Endodermal cell (in vitro differentiated cells): Measurements from ENCODE around the gene HADHA. TPM values are rescaled to one million over a fixed set of nuclear protein-coding genes. Genes with fewer than 3 reads are reported as not detected.
A peak's percentile ranks its signal among the peaks of the same experiment; 100 is the strongest.

Experiments
- DNase-seq: peaks from one replicate; pipeline ENCODE4 v3.0.0-alpha.2; 2017
- H3K27ac ChIP-seq: 2 replicates; pipeline ENCODE4 v1.5.1; 2013; ENCODE audit warnings: mild to moderate bottlenecking, low read depth, low read length, moderate library complexity
- H3K27me3 ChIP-seq: 2 replicates; pipeline ENCODE4 v1.6.1; 2013; ENCODE audit warnings: mild to moderate bottlenecking, low read length, moderate library complexity; ENCODE audit not compliant: insufficient read depth, control insufficient read depth, poor library complexity, severe bottlenecking
- H3K36me3 ChIP-seq: 2 replicates; pipeline ENCODE4 v1.7.0; 2013; ENCODE audit warnings: mild to moderate bottlenecking, low read length, moderate library complexity; ENCODE audit not compliant: control insufficient read depth, insufficient read depth
- H3K4me1 ChIP-seq: one replicate; pipeline ENCODE4 v1.7.0; 2013; ENCODE audit warnings: low read length; ENCODE audit not compliant: control insufficient read depth, insufficient read depth
- H3K4me3 ChIP-seq: 2 replicates; pipeline ENCODE4 v1.5.1; 2013; ENCODE audit warnings: mild to moderate bottlenecking, low read length, moderate library complexity
- H3K9ac ChIP-seq: 2 replicates; pipeline ENCODE4 v1.6.1; 2013; ENCODE audit warnings: mild to moderate bottlenecking, low read length, moderate library complexity; ENCODE audit not compliant: poor library complexity, severe bottlenecking; ENCODE audit errors: extremely low read depth
- H3K9me3 ChIP-seq: 2 replicates; pipeline ENCODE4 v1.6.1; 2013; ENCODE audit warnings: mild to moderate bottlenecking, low read length, moderate library complexity; ENCODE audit not compliant: control insufficient read depth
- H3K27ac Mint-ChIP-seq: 2 replicates; pipeline ENCODE4 v1.8.0; 2020; ENCODE audit warnings: mixed read lengths
- H3K27me3 Mint-ChIP-seq: 2 replicates; pipeline ENCODE4 v1.8.0; 2021; ENCODE audit warnings: mild to moderate bottlenecking, mixed read lengths; ENCODE audit not compliant: insufficient read depth
- H3K36me3 Mint-ChIP-seq: 2 replicates; pipeline ENCODE4 v1.8.0; 2020; ENCODE audit warnings: low read depth, mixed read lengths
- H3K4me1 Mint-ChIP-seq: 2 replicates; pipeline ENCODE4 v1.8.0; 2020; ENCODE audit warnings: mixed read lengths
- H3K4me3 Mint-ChIP-seq: 2 replicates; pipeline ENCODE4 v1.8.0; 2020; ENCODE audit warnings: mild to moderate bottlenecking, moderate library complexity, mixed read lengths
- H3K9me3 Mint-ChIP-seq: 2 replicates; pipeline ENCODE4 v1.8.0; 2020; ENCODE audit warnings: mild to moderate bottlenecking, mixed read lengths
- WGBS, 2 experiments: methylation state at CpG; one replicate each; pipeline versions ENCODE4 v1.1.5 to v1.1.7; 2013; ENCODE audit warnings: missing lambda C conversion rate in 2 of 2, mixed read lengths in 1 of 2; ENCODE audit not compliant: insufficient coverage in 1 of 2, insufficient read length in 1 of 2; 5-methylcytosine and 5-hydroxymethylcytosine counted together
- total RNA-seq, 2 donors: library from RNA; stranded (reverse); fragmentation: NEBNext Ultra II Directional in 1 of 2; extraction: Animal tissue kit (Norgen Biotek cat#: 25700) in 1 of 2; gene quantifications; 2 replicates in 1 of 2; 3 replicates in 1 of 2; pipeline ENCODE4 v1.2.1, GENCODE V29; 2021
- TF ChIP-seq, protein P1 (sequence below): fragments of 200-600 bp; sonication (generic); conservative IDR thresholded peaks from 2 replicates; pipeline ENCODE4 v1.5.0; 2021; ENCODE audit warnings: antibody characterized with exemption, mild to moderate bottlenecking

HADHA gene
- total RNA-seq, 2 donors from 2014 or later: 83.8 to 86.7 TPM

DNA sequence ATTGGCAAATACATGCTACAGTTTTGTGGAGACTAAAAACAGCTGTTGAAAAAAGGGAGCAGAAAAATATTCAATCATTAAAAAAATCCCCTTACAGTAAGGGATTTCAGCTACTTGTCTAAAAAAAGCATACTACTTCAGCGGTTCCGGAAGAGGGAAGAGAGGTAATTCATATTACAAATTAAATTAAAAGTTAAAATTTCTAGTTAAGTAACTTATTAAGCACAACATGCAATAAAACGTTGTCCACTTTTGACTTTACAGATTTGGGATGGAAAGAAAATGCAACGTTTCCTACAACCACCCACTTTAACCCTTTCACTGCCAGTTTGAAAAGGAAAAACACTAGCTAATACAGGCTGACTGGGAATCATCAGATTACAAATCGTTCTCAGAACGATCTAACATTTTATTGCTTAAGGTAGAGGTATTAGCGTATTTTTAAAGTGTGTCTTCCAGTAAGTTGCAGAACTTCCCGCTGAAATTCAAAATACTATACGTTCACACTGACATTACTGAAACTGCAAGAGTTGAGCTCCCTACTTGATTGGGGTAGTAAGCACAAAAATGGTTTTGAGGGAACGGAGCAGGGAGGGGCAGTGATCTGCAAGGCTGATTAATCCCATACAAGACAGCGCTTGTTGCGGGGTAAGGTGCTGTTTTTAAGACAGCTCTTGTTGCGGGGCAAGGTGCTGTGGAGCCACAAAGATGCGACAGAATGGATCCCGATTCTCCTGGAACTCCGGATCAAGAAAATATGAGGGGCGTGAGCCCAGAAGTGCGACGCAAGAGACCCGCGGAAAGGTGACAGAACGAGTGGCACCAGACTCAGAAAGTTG, 743 bp downstream of the HADHA start:
- Histone ChIP-seq H3K9me3 (no peaks in the 10 kb centered on the region), H3K9ac (peak overlapping the region; percentile 58), H3K36me3 (peaks cover under 1% of the 10 kb centered on the region), H3K27ac (no peak overlapping the region), H3K4me3 (peak overlapping the region; percentile 90), H3K4me1 (peaks cover 3% of the 10 kb centered on the region), H3K27me3 (no peaks in the 10 kb centered on the region)
- DNase-seq: no peak
- peaks cover 42% of the 10 kb centered on the region for H3K4me1 Mint-ChIP-seq
- WGBS, 2 experiments: 0% methylated on average over 13 to 20 of the region's 22 CpGs
- H3K27ac Mint-ChIP-seq: peak overlapping the region; percentile 100
- TF ChIP-seq, protein P1, sequence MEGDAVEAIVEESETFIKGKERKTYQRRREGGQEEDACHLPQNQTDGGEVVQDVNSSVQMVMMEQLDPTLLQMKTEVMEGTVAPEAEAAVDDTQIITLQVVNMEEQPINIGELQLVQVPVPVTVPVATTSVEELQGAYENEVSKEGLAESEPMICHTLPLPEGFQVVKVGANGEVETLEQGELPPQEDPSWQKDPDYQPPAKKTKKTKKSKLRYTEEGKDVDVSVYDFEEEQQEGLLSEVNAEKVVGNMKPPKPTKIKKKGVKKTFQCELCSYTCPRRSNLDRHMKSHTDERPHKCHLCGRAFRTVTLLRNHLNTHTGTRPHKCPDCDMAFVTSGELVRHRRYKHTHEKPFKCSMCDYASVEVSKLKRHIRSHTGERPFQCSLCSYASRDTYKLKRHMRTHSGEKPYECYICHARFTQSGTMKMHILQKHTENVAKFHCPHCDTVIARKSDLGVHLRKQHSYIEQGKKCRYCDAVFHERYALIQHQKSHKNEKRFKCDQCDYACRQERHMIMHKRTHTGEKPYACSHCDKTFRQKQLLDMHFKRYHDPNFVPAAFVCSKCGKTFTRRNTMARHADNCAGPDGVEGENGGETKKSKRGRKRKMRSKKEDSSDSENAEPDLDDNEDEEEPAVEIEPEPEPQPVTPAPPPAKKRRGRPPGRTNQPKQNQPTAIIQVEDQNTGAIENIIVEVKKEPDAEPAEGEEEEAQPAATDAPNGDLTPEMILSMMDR: no peak
- no peaks in the 10 kb centered on the region for H3K9me3 Mint-ChIP-seq
- no peaks in the 10 kb centered on the region for H3K36me3 Mint-ChIP-seq
- peaks cover 4% of the 10 kb centered on the region for H3K27me3 Mint-ChIP-seq
- H3K4me3 Mint-ChIP-seq: peak overlapping the region; percentile 97

DNA sequence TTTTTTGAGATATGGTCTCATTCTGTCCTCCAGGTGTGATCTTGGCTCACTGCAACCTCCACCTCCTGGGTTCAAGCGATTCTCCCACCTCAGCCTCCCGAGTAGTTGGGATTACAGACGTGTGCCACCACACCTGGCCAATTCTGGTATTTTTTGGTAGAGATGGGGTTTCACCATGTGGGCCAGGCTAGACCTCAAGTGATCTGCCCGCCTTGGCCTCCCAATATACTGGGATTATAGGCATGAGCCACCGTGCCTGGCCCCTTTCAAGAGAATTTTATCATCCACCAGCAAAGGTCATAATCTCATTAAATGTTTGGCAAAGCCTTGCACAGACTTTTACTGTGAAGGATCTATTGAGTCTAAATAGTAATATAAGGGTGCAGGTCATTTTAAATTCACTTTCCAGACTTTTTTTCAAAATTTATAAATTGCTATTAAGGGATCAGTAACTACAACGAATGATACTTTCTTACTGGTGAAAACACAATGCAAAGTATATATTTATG, 2.5 kb downstream of the HADHA start:
- WGBS, 2 experiments: 93% methylated on average over 3 to 5 of the region's 6 CpGs
- Mint-ChIP-seq H3K27me3 (peaks cover 4% of the 10 kb centered on the region), H3K36me3 (peaks cover 7% of the 10 kb centered on the region), H3K4me3 (peak overlapping the region; percentile 97), H3K27ac (no peak overlapping the region), H3K4me1 (peaks cover 40% of the 10 kb centered on the region), H3K9me3 (no peaks in the 10 kb centered on the region)
- H3K36me3 ChIP-seq: peaks cover 18% of the 10 kb centered on the region
- DNase-seq: no peak
- no peaks in the 10 kb centered on the region for H3K27me3 ChIP-seq
- H3K9ac ChIP-seq: no peak overlapping the region
- TF ChIP-seq, protein P1: no peak
- peaks cover 3% of the 10 kb centered on the region for H3K4me1 ChIP-seq
- peak overlapping the region; percentile 90 for H3K4me3 ChIP-seq
- H3K27ac ChIP-seq: no peak overlapping the region
- no peaks in the 10 kb centered on the region for H3K9me3 ChIP-seq

DNA sequence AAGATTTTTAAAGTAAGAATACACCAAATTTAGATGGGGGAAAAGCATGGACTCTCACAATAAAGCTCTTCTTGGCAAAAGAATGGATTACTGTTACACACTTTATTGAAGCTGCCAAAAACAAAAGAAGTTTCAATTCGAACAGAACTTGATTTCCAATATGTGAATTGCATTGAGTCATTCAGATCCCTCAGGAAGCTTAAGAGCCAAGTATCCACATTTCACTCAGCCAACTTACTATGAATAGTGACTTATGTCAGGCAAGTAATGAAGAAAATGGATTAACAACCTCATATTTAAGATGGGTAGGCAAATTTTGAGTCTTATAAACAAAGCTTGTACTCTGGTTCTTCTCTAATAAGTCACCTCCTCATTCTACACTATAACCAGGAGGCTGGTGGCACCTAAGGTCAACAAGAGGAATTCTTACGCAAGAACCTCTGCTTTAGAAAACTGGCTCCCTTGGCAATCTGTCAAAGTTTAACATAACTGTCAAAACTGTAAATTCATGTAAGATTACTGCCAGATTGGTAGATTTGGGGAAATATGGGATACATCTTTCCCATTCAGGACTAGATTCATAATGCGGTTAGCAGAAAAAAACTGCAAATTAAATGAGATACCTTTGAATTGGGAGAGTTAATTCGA, 6.0 kb downstream of the HADHA start:
- Mint-ChIP-seq H3K9me3 (no peaks in the 10 kb centered on the region), H3K4me1 (peaks cover 27% of the 10 kb centered on the region), H3K4me3 (no peak overlapping the region), H3K27me3 (no peaks in the 10 kb centered on the region), H3K36me3 (peaks cover 36% of the 10 kb centered on the region), H3K27ac (no peak overlapping the region)
- DNase-seq: no peak
- peaks cover 53% of the 10 kb centered on the region for H3K36me3 ChIP-seq
- H3K9me3 ChIP-seq: peaks cover 6% of the 10 kb centered on the region
- 91 to 92% methylated on average over 3 to 4 of the region's 4 CpGs for WGBS, 2 experiments
- H3K27me3 ChIP-seq: no peaks in the 10 kb centered on the region
- H3K27ac ChIP-seq: no peak overlapping the region
- no peak overlapping the region for H3K9ac ChIP-seq
- peaks cover 3% of the 10 kb centered on the region for H3K4me1 ChIP-seq
- H3K4me3 ChIP-seq: no peak overlapping the region
- TF ChIP-seq, protein P1: no peak
